Stimulated activated CD8-positive, alpha-beta memory T cell treated with anti-CD3 and anti-CD28 coated beads, Interleukin-2, amount 100 ng/mL, for 1 hour (primary cell): ENCODE data around the gene EDIL3.
"Not testable (repeated sequence)": the region's sequence is repeated elsewhere in the genome, so short reads cannot be mapped to it uniquely, and the experiment has no call there.

ENCODE experiments used
- DNase-seq, 2 donors: peaks; one replicate each; pipeline ENCODE4 v3.0.0-alpha.2; 2020; ENCODE audit warnings: low read depth in 2 of 2

Gene EDIL3

GRCh38 chr5:84168841-84169240 is 215.8 kb downstream of the EDIL3 start:
- DNase-seq = no peak

- no peak for DNase-seq
Measured at GRCh38 chr5:84163671-84164070, 221.0 kb downstream of the EDIL3 start.

DNA sequence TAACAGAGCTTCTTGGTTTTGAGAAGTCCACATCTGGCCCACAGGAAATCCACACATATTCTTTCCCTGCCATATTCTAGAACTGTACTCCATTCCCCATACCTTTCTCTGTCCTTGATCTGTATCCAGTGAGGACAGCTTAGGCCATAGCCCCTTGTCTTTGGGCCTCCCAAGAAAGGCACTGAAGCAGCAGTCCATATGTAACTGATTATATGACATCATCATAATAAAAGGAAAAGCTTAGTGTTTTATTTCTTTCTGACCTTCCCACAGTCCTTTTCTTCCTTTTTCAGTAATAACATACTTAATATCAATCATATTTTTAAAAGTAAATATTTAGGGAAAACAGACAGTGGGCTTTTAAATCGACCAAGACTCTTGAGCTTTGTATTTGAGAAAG is 222.0 kb downstream of the EDIL3 start:
- no peak for DNase-seq

DNA sequence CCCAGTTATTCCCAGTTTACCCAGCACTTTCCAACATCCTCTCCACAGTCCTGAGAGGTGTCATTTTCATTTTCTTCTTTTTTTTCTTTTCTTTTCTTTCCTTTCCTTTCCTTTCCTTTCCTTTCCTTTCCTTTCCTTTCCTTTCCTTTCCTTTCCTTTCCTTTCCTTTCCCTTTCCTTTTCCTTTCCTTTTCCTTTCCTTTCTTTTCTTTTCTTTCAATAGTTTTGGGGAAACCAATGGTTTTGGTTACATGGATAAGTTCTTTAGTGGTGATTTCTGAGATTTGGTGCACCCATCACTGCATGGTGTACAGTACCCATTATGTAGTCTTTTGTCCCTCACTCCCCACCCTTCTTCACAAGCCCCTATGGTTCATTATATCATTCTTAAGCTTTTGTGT is 224.0 kb downstream of the EDIL3 start:
- not testable (repeated sequence) for DNase-seq

DNA sequence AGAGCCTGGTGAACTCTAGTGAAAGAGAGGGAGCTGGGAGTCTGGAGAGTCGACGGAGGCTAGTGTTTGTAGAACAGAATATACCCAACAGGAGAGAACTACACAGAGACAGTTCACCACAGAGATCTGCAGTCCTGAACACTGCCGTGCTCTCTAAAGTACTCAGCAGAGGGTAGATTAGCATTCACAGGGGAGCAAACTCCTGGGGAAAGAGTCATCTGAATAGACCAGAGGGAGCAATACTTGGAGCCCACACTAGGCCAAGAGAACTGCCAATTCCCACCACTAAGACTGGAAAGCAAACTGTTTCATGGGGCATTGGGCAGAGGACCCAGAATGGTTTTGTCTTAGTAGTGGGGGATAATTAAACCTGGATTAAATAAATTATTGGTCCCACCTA is 235.6 kb downstream of the EDIL3 start:
- no peak for DNase-seq

DNA sequence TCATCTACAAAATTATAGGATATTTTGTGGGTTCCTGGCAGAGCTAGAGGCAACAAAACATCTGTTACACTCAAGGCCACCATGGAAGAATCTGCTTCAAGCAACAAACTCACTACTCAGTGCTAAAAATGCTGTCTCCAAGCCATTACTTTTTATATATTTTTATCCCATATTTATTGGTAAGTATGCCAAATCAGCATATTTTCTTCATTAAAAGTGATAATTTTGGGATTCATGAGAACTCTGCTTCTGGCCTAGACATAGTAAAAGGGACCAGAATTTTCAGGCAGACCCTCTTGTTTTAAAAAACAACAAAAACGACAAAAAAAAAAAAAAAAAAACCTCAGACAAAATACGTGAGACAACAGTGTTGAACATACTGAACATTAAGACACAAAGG is 236.0 kb downstream of the EDIL3 start:
- DNase-seq = no peak

DNA sequence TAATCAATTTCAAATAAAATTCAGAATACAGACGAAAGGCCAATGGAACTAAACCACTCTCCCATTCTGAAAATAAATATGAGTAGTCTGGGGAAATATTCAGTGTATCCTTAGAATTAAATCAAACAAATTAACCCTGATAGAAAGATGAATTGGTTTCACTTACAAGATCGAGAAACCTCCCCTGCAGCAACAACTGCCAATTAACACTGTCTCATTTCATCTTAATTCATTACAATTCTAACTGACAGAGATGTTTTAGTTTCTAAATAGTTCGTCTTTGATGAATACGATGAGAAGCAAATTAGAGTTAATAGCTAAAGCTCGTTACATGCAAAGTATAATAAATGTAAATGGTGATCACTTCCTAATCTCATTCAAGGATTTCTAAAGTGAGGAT is 247.1 kb downstream of the EDIL3 start:
- DNase-seq = no peak

DNA sequence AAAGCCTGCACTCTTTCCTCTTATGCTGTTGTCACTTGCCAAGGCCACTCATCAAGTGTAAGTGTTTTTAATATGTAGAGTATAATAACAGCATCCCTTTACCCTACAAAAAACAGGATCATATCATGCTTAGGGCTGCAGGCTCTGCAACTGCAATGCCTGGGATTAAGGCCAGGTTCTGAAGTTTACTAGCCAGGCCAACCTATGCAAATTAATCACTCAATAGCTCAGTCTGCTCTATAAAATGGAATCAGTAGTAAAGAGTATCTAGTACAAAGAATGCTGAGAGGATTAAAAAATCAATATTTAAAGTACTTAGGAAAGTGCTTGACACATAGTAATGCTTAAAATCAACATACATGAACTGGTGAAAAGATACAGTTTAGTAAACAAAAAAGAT is 253.3 kb downstream of the EDIL3 start:
- DNase-seq = no peak

GRCh38 chr5:84130006-84130580 is 254.6 kb downstream of the EDIL3 start:
- DNase-seq = no peak

GRCh38 chr5:84125216-84125615 is 259.5 kb downstream of the EDIL3 start:
- DNase-seq = no peak

DNA sequence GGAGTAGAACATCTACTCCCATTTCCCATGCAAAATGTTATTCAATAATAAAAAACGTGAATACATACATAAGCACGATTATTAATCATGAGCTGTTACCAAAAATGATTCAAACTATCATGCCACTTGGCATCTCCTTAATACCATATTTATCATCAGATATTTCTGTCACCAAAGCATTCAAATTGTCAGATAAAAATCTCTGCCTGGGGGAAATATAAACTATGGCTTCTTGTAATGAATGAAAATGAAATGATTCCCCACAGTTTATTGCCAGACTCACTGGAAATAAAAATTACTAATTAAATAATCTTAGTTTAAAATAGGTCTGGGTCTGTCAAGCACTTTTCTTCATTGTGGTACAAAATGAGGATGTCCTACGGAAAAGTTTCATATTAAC is 265.4 kb downstream of the EDIL3 start:
- no peak for DNase-seq

DNA sequence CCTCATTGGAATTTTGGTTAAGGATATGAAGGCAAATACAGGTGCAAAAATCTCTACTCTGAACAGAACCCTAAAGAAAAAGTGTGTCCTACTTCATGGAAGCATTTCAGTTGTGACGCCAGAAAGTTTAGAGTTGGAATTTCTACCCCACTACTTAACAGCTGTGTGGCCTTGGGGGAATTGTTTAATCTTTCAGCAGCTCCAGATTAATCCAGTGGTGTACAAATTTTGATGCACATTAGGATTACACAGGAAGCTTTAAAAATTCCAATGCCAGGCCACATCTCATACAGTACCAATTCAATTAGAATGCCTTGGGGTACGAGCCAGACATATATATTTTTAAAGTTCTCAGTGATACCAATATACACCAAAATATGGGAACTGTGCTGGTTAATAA is 266.1 kb downstream of the EDIL3 start:
- DNase-seq = no peak

GRCh38 chr5:84115727-84116126 is 269.0 kb downstream of the EDIL3 start:
- no peak for DNase-seq

DNA sequence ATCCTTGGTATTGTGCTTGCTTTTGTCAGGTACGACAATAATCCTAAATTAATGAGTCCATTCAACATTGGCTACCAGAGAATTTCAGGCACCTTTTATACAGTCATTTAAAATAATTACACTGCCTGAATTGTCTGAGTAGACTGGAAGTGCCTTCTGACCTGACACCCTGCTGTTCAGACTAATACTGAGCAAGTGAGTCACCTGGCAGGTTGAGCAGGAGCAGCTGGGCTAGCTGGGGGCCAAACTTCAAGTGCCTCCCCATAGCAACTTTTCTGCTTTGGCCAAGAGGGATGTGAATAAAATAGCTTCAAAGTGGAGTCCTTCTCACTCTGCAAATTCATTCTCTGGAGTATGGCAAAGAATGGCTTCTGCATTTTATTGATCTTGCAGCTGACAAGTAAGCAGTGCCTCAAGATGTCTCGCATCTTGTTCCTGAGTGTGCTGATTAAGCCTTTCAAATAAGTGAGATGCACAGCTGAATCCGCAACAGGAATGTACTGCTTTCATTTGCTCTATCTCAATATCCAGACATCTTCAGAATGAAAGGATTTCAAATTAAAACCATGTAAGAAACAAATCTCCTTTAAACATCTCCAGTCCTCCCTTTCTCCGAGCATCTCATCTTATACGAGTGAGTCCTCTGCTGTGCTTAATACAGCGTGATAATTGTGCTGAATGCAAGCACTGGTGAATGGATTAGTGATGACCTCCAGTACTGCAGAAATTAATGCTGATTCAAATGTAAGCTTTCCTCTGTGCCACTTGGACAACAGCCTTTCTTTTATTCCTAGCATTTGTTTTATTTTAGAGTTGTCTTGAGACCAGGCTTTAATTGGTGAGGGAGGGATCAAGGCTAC is 271.2 kb downstream of the EDIL3 start:
- DNase-seq = no peak

GRCh38 chr5:84092738-84093137 is 291.9 kb downstream of the EDIL3 start:
- DNase-seq = no peak

DNA sequence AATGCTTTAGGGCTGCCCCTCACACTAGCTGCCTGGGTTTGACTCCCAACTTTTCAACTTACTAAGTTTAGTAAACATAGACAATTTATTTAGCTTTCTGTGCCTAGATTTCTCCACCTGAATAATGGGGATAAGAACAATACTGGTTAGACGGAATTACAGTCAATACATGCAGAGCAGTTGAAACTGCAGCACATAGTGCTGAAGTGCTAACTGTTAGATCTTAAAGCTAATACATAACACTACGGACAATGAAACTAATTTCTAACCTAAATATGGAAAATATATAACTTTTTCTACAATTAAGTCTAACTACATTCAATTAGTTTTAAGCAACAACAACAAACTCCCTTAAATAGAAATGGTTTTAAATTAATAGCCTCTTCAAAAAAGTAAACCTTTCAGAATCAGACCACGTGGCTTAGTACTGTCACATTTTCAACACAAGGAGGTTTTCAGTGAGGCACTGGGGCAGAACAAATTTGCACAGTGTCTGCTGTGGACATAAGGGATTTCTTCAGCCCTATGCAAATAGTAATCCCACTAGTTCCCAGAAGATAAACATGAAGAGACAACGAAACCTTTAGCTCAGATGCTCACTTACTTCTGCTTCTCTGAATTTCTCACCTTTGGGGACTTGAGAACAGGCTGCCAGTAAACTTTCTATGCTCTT is 293.4 kb downstream of the EDIL3 start:
- no peak for DNase-seq

GRCh38 chr5:84088996-84089395 is 295.7 kb downstream of the EDIL3 start:
- DNase-seq = no peak

- no peak for DNase-seq
Measured at GRCh38 chr5:84086511-84086910, 298.2 kb downstream of the EDIL3 start.

GRCh38 chr5:84085387-84086041 is 299.2 kb downstream of the EDIL3 start:
- no peak for DNase-seq

GRCh38 chr5:84080908-84081307 is 303.8 kb downstream of the EDIL3 start:
- DNase-seq = no peak

GRCh38 chr5:84072339-84072738 is 312.3 kb downstream of the EDIL3 start:
- DNase-seq = no peak

- DNase-seq = no peak
Measured at GRCh38 chr5:84069608-84070179, 315.0 kb downstream of the EDIL3 start.
